ENCODE results near the gene REG1B. TPM values are rescaled to one million over a fixed set of nuclear protein-coding genes. Genes with fewer than 3 reads are reported as not detected.

The REG1B gene
- total and polyA plus RNA-seq, 7 donors: 0.38 to 2.2 (median 0.66) TPM; not detected in 3

- no peaks in the 10 kb centered on the region for H3K36me3 ChIP-seq (ENCODE audit: insufficient read depth in 1 of 2, low read depth in 1 of 2)
- TF ChIP-seq CTCF (IDR thresholded peaks at IDR 0.05): no peak
- WGBS, 3 donors: 79 to 91% (median 85%) methylated on average over 4 of the region's 4 CpGs
- intact Hi-C loops (cut with DNase I): no loop called here
- H3K27ac ChIP-seq: no peak overlapping the region
- H3K4me3 ChIP-seq: no peak overlapping the region
- DNase-seq: no peak
- no peaks in the 10 kb centered on the region for H3K9me3 ChIP-seq
- H3K4me1 ChIP-seq: no peaks in the 10 kb centered on the region
- H3K27me3 ChIP-seq (ENCODE audit: insufficient read depth in 3 of 3, low read length in 2 of 3): no peaks in the 10 kb centered on the region
- no peak for ATAC-seq
These were observed 2.9 kb upstream of the REG1B start for GRCh38 chr2:79090693-79091092.

DNA sequence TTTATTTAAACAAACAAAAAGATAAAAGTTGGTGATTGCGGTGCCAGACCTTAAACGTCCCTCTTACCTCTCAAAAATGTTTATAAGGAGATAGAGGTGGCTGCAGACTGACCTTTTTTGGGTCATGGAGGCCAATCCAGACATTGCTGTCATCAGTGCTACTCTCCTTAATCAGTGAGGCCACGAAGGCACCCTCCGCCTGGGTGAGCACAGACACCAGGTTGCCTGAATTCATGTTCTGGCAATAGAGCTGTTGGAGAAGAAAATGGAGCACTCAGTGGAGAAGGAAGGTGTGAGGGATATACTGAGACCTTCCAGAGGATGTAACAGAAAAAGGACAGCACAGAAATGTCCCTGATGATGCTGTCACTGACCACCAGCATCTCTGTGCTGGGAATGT, 1.5 kb downstream of the REG1B start:
- TF ChIP-seq CTCF (IDR thresholded peaks at IDR 0.05): no peak
- DNase-seq: no peak
- H3K4me3 ChIP-seq: no peak overlapping the region
- ATAC-seq: no peak
- H3K27ac ChIP-seq: no peak overlapping the region
- H3K4me1 ChIP-seq: no peaks in the 10 kb centered on the region
- no peaks in the 10 kb centered on the region for H3K27me3 ChIP-seq (ENCODE audit: insufficient read depth in 3 of 3, low read length in 2 of 3)
- WGBS, 3 donors: 80 to 84% (median 81%) methylated on average over 4 of the region's 4 CpGs
- H3K36me3 ChIP-seq (ENCODE audit: insufficient read depth in 1 of 2, low read depth in 1 of 2): no peaks in the 10 kb centered on the region
- no peaks in the 10 kb centered on the region for H3K9me3 ChIP-seq
- intact Hi-C loops (cut with DNase I): no loop called here

DNA sequence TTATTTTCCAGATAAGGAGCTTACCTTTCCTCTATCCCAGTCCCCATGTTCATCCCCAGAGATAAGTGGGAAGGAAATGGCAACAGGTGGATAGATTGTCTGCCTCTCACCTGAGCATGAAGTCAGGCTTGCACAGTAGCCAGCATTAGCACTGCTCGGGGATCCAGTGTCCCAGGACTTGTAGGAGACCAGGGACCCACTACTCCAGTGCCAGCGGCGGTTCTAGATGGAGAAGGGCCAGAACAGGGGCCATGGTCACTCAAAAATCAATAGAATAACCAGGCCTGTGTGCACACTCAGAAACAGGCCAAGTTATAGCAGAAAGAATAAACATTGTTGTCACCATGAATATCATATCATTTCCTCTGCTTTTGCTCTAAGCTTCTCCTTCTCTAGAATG, 2.4 kb downstream of the REG1B start:
- 71 to 74% (median 73%) methylated on average over 3 of the region's 3 CpGs for WGBS, 3 donors
- no peaks in the 10 kb centered on the region for H3K36me3 ChIP-seq (ENCODE audit: insufficient read depth in 1 of 2, low read depth in 1 of 2)
- ATAC-seq (no peak), DNase-seq (no peak)
- H3K9me3 ChIP-seq: no peaks in the 10 kb centered on the region
- no peak for TF ChIP-seq CTCF (IDR thresholded peaks at IDR 0.05)
- no peaks in the 10 kb centered on the region for H3K4me1 ChIP-seq
- no peak overlapping the region for H3K4me3 ChIP-seq
- intact Hi-C loops (cut with DNase I): no loop called here
- H3K27ac ChIP-seq: no peak overlapping the region
- no peaks in the 10 kb centered on the region for H3K27me3 ChIP-seq (ENCODE audit: insufficient read depth in 3 of 3, low read length in 2 of 3)

GRCh38 chr2:79084495-79085135, 3.2 kb downstream of the REG1B start:
- TF ChIP-seq CTCF (IDR thresholded peaks at IDR 0.05): no peak
- Histone ChIP-seq H3K27ac (no peak overlapping the region), H3K9me3 (no peaks in the 10 kb centered on the region), H3K4me3 (no peak overlapping the region), H3K27me3 (ENCODE audit: insufficient read depth in 3 of 3, low read length in 2 of 3) (no peaks in the 10 kb centered on the region), H3K36me3 (ENCODE audit: insufficient read depth in 1 of 2, low read depth in 1 of 2) (no peaks in the 10 kb centered on the region), H3K4me1 (no peaks in the 10 kb centered on the region)
- DNase-seq (no peak), ATAC-seq (no peak)
- 71 to 80% (median 76%) methylated on average over 3 of the region's 3 CpGs for WGBS, 3 donors
- intact Hi-C loops (cut with DNase I): no loop called here

- Histone ChIP-seq H3K27ac (no peak overlapping the region), H3K4me1 (no peaks in the 10 kb centered on the region), H3K27me3 (ENCODE audit: insufficient read depth in 3 of 3, low read length in 2 of 3) (no peaks in the 10 kb centered on the region), H3K36me3 (ENCODE audit: insufficient read depth in 1 of 2, low read depth in 1 of 2) (no peaks in the 10 kb centered on the region), H3K4me3 (no peak overlapping the region), H3K9me3 (no peaks in the 10 kb centered on the region)
- intact Hi-C loops (cut with DNase I): no loop called here
- ATAC-seq (no peak), DNase-seq (no peak)
- no peak for TF ChIP-seq CTCF (IDR thresholded peaks at IDR 0.05)
These were observed 4.1 kb downstream of the REG1B start for GRCh38 chr2:79083597-79084251.
